Upper lobe of right lung (tissue), 1 donor: ENCODE data around the gene UST. TPM values are rescaled to one million over a fixed set of nuclear protein-coding genes. Genes with fewer than 3 reads are reported as not detected.

Experiments used
- ATAC-seq: fragments of 200-7000 bp; cut with Tn5 transposase; one replicate; pipeline ENCODE4 v1.9.1; 2020; ENCODE audit warnings: mild to moderate bottlenecking, moderate library complexity
- DNase-seq: peaks from one replicate; pipeline ENCODE4 v3.0.0-alpha.2; 2020
- H3K27ac ChIP-seq: fragments of 200-600 bp; one replicate; pipeline ENCODE4 v1.8.0; 2022
- H3K27me3 ChIP-seq: fragments of 200-600 bp; one replicate; pipeline ENCODE4 v1.8.0; 2022; ENCODE audit warnings: mild to moderate bottlenecking
- H3K36me3 ChIP-seq: fragments of 200-600 bp; one replicate; pipeline ENCODE4 v1.8.0; 2022
- H3K4me1 ChIP-seq: fragments of 200-600 bp; one replicate; pipeline ENCODE4 v1.8.0; 2022
- H3K4me3 ChIP-seq: fragments of 200-600 bp; one replicate; pipeline ENCODE4 v1.8.0; 2022; ENCODE audit warnings: mild to moderate bottlenecking
- H3K9me3 ChIP-seq: fragments of 200-600 bp; one replicate; pipeline ENCODE4 v1.8.0; 2022
- intact Hi-C: fragments of 100-400 bp; cut with DNase I; formaldehyde crosslinking; loops from one replicate; pipeline ENCODE4 v1.11.0; 2022
- total RNA-seq: library from RNA; stranded (reverse); fragmentation: NEBNext Ultra II Directional; extraction: Animal tissue kit (Norgen Biotek cat#: 25700); gene quantifications from one replicate; pipeline ENCODE4 v1.2.1, GENCODE V29; 2021
- TF ChIP-seq, protein P1 (sequence below): fragments of 200-600 bp; IDR thresholded peaks from one replicate; pipeline ENCODE4 v1.8.0; 2022; ENCODE audit warnings: antibody characterized with exemption
- donor health status: DM: no; HTN: yes; CAD: no; lungs with severe emphysema.

UST gene
- total RNA-seq, 1 donor from 2014 or later: 11.8 TPM

GRCh38 chr6:148983101-148983761 is 236.4 kb downstream of the UST start:
- no peaks in the 10 kb centered on the region for H3K9me3 ChIP-seq
- no peaks in the 10 kb centered on the region for H3K4me1 ChIP-seq
- ATAC-seq (no peak), DNase-seq (no peak)
- intact Hi-C loops: no loop called here
- no peaks in the 10 kb centered on the region for H3K27me3 ChIP-seq
- H3K4me3 ChIP-seq: no peak overlapping the region
- no peak overlapping the region for H3K27ac ChIP-seq
- TF ChIP-seq, protein P1, sequence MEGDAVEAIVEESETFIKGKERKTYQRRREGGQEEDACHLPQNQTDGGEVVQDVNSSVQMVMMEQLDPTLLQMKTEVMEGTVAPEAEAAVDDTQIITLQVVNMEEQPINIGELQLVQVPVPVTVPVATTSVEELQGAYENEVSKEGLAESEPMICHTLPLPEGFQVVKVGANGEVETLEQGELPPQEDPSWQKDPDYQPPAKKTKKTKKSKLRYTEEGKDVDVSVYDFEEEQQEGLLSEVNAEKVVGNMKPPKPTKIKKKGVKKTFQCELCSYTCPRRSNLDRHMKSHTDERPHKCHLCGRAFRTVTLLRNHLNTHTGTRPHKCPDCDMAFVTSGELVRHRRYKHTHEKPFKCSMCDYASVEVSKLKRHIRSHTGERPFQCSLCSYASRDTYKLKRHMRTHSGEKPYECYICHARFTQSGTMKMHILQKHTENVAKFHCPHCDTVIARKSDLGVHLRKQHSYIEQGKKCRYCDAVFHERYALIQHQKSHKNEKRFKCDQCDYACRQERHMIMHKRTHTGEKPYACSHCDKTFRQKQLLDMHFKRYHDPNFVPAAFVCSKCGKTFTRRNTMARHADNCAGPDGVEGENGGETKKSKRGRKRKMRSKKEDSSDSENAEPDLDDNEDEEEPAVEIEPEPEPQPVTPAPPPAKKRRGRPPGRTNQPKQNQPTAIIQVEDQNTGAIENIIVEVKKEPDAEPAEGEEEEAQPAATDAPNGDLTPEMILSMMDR: no peak
- no peaks in the 10 kb centered on the region for H3K36me3 ChIP-seq

GRCh38 chr6:148983966-148984365 is 237.1 kb downstream of the UST start:
- DNase-seq (no peak), ATAC-seq (no peak)
- Histone ChIP-seq H3K27me3 (no peaks in the 10 kb centered on the region), H3K4me1 (no peaks in the 10 kb centered on the region), H3K27ac (no peak overlapping the region), H3K36me3 (no peaks in the 10 kb centered on the region), H3K4me3 (no peak overlapping the region), H3K9me3 (no peaks in the 10 kb centered on the region)
- intact Hi-C loops: no loop called here
- TF ChIP-seq, protein P1: no peak

GRCh38 chr6:148984531-148985056 is 237.8 kb downstream of the UST start:
- H3K9me3 ChIP-seq: no peaks in the 10 kb centered on the region
- no peak overlapping the region for H3K27ac ChIP-seq
- no peak for DNase-seq
- ATAC-seq: no peak
- no peaks in the 10 kb centered on the region for H3K27me3 ChIP-seq
- no peaks in the 10 kb centered on the region for H3K36me3 ChIP-seq
- TF ChIP-seq, protein P1: no peak
- no peak overlapping the region for H3K4me3 ChIP-seq
- H3K4me1 ChIP-seq: no peaks in the 10 kb centered on the region
- intact Hi-C loops: no loop called here

- Histone ChIP-seq H3K27me3 (no peaks in the 10 kb centered on the region), H3K9me3 (no peaks in the 10 kb centered on the region), H3K36me3 (no peaks in the 10 kb centered on the region), H3K27ac (no peak overlapping the region), H3K4me3 (no peak overlapping the region), H3K4me1 (no peaks in the 10 kb centered on the region)
- intact Hi-C loops: no loop called here
- TF ChIP-seq, protein P1: no peak
- ATAC-seq: no peak
- DNase-seq: no peak
Observed at GRCh38 chr6:148985499-148985898, 238.7 kb downstream of the UST start.

DNA sequence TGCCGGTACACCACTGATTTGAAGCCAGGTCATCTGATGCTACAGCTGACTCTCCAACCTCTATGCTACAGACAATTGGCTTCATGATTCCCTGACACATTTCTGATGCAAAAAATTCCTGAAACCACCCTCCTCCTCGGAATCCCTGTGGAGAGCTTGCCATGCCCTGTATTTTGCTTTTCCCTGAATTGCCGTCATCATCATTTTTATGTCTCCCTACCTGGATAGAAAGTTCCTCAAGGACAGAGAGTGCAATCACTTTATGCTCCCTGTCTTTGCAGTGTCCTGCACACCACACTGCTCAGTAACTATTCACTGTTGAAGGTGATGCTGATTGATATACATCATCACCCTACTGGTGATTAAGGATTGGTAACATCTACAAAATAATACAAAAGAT is 239.8 kb downstream of the UST start:
- intact Hi-C loops: no loop called here
- no peak for DNase-seq
- H3K27ac ChIP-seq: no peak overlapping the region
- H3K9me3 ChIP-seq: no peaks in the 10 kb centered on the region
- no peak for ATAC-seq
- no peaks in the 10 kb centered on the region for H3K4me1 ChIP-seq
- H3K4me3 ChIP-seq: no peak overlapping the region
- no peaks in the 10 kb centered on the region for H3K36me3 ChIP-seq
- TF ChIP-seq, protein P1: no peak
- H3K27me3 ChIP-seq: no peaks in the 10 kb centered on the region

DNA sequence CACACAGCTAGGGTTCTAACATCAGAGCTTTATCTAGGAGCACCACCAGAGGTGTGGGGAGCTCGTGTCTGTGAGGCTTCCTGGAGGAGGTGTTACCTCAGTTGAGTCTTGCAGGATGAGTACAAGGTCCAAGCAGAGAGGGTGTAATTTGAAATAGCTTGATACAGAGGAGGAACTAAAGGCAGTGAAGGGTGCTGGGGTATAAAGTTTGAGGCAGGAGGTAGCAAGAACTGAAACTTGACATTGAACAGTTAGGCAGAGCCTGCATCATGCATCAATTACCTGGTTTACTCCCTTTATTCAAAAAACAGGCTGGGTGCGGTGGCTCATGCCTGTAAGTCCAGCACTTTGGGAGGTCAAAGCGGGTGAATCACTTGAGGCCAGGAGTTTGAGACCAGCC is 241.2 kb downstream of the UST start:
- ATAC-seq (no peak), DNase-seq (no peak)
- Histone ChIP-seq H3K27me3 (no peaks in the 10 kb centered on the region), H3K4me3 (no peak overlapping the region), H3K9me3 (no peaks in the 10 kb centered on the region), H3K27ac (no peak overlapping the region), H3K4me1 (no peaks in the 10 kb centered on the region), H3K36me3 (no peaks in the 10 kb centered on the region)
- intact Hi-C loops: no loop called here
- TF ChIP-seq, protein P1: no peak
